Measurements from ENCODE around the gene SMG6.

The SMG6 gene

DNA sequence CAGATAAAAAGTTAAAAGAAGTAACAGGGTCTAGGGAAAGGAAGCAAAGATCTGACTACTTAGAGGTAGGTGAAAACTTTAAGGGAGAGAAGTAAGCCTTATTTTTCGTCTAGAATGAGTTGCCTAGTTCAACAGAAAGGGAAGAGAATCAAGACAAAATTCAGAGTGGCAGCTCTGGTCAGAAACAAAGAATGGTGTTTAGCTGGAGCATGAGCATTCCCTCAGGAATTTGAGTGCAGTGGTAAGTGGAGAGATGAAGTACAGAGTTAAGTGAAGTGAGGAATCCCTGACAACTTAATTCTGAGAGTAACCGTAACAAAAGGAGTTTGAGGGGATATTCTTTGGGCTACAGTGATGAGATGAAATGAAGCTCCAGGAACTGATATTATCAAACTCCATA, 11.5 kb downstream of the SMG6 start:
- Histone ChIP-seq H3K4me1 (ENCODE audit: control insufficient read depth, insufficient read depth, low read length) (no peaks in the 10 kb centered on the region), H3K4me3 (ENCODE audit: low read depth, low read length) (no peak overlapping the region), H3K36me3 (ENCODE audit: control insufficient read depth in 2 of 2, insufficient read depth in 1 of 2, low read length in 2 of 2) (peaks cover 80 to 91% of the 10 kb centered on the region in 2 experiments), H3K27ac (ENCODE audit: extremely low read depth, low read depth, low read length) (no peak overlapping the region), H3K9me3 (ENCODE audit: control insufficient read depth, insufficient read depth, low read depth, low read length) (no peaks in the 10 kb centered on the region)
- POLR2A ChIA-PET = interaction anchor here (1.1 kb wide), 1 partner anchor 12 kb away, joined by 3 read pairs; the partner anchor contains the start of genes SMG6 and SRR
- TF ChIP-seq ZNF37A (tag by site-specific recombination; IDR thresholded peaks at IDR 0.05) (no peak), ZNF624 (tag by site-specific recombination; IDR thresholded peaks at IDR 0.05) (no peak)
- TF ChIP-seq, protein P1, sequence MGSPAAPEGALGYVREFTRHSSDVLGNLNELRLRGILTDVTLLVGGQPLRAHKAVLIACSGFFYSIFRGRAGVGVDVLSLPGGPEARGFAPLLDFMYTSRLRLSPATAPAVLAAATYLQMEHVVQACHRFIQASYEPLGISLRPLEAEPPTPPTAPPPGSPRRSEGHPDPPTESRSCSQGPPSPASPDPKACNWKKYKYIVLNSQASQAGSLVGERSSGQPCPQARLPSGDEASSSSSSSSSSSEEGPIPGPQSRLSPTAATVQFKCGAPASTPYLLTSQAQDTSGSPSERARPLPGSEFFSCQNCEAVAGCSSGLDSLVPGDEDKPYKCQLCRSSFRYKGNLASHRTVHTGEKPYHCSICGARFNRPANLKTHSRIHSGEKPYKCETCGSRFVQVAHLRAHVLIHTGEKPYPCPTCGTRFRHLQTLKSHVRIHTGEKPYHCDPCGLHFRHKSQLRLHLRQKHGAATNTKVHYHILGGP (tag by site-specific recombination; IDR thresholded peaks at IDR 0.05) = no peak
- CTCF ChIA-PET = no interaction called here

DNA sequence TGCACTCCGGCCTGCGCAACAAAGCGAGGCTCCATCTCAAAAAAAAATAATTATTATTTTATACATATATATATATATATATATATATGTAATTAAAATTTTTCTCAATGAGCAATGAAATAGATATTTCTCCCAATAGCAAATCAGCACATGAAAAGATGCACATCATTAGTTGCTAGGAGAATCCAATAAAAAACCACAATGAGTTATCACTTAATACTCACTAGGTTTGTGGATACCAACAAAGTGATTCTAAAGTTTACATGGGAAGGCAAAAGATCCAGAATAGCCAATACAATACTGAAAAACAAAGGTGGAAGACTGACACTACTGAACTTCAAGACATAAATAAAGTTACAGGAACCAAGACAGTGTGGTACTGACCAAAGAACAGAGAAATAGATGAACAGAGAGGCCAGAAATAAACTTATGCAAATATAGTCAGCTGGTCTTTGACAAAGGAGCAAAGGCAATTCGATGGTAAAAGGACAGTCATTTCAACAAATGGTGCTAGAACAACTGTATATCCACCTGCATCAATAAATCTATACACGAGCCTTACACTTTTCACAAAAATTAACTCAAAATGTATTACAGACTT, 13.6 kb downstream of the SMG6 start:
- CTCF ChIA-PET = interaction anchor here (0.8 to 1.8 kb wide), 2 partner anchors 46 to 63 kb away, joined by 5 to 6 read pairs; no protein-coding TSS in a partner anchor
- POLR2A ChIA-PET = interaction anchor here (0.5 to 2.5 kb wide), 2 partner anchors 14 to 68 kb away, joined by 3 to 8 read pairs; partner anchors contain the start of genes SMG6 and SRR
- no peaks in the 10 kb centered on the region for H3K9me3 ChIP-seq (ENCODE audit: control insufficient read depth, insufficient read depth, low read depth, low read length)
- H3K4me1 ChIP-seq (ENCODE audit: control insufficient read depth, insufficient read depth, low read length) = no peaks in the 10 kb centered on the region
- H3K36me3 ChIP-seq (ENCODE audit: control insufficient read depth in 2 of 2, insufficient read depth in 1 of 2, low read length in 2 of 2) = peaks cover 79 to 81% of the 10 kb centered on the region in 2 experiments
- TF ChIP-seq ZNF23 (tag by site-specific recombination; IDR thresholded peaks at IDR 0.05; ENCODE audit: borderline replicate concordance) = no peak
- TF ChIP-seq KLF7 (tag by site-specific recombination; IDR thresholded peaks at IDR 0.05; ENCODE audit: borderline replicate concordance) = no peak
- no peak for TF ChIP-seq ZBTB17 (tag by site-specific recombination; IDR thresholded peaks at IDR 0.05)
- TF ChIP-seq ZNF585B (tag by site-specific recombination; IDR thresholded peaks at IDR 0.05) = no peak
- TF ChIP-seq ZNF248 (tag by site-specific recombination; IDR thresholded peaks at IDR 0.05) = no peak
- TF ChIP-seq ZNF302 (tag by site-specific recombination; IDR thresholded peaks at IDR 0.05; ENCODE audit: low read depth) = no peak
- TF ChIP-seq ZNF391 (tag by site-specific recombination; IDR thresholded peaks at IDR 0.05; ENCODE audit: borderline replicate concordance, low read depth) = no peak
- TF ChIP-seq GLIS2 (tag by site-specific recombination; IDR thresholded peaks at IDR 0.05) = no peak
- TF ChIP-seq ZEB2 (tag by site-specific recombination; IDR thresholded peaks at IDR 0.05) = no peak
- TF ChIP-seq ZXDB (tag by site-specific recombination; IDR thresholded peaks at IDR 0.05) = no peak
- TF ChIP-seq, protein P2, sequence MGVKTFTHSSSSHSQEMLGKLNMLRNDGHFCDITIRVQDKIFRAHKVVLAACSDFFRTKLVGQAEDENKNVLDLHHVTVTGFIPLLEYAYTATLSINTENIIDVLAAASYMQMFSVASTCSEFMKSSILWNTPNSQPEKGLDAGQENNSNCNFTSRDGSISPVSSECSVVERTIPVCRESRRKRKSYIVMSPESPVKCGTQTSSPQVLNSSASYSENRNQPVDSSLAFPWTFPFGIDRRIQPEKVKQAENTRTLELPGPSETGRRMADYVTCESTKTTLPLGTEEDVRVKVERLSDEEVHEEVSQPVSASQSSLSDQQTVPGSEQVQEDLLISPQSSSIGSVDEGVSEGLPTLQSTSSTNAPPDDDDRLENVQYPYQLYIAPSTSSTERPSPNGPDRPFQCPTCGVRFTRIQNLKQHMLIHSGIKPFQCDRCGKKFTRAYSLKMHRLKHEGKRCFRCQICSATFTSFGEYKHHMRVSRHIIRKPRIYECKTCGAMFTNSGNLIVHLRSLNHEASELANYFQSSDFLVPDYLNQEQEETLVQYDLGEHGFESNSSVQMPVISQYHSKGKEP (tag by site-specific recombination; IDR thresholded peaks at IDR 0.05) = no peak
- TF ChIP-seq ZFP3 (tag by site-specific recombination; IDR thresholded peaks at IDR 0.05; ENCODE audit: low read depth) = no peak
- TF ChIP-seq, protein P3, sequence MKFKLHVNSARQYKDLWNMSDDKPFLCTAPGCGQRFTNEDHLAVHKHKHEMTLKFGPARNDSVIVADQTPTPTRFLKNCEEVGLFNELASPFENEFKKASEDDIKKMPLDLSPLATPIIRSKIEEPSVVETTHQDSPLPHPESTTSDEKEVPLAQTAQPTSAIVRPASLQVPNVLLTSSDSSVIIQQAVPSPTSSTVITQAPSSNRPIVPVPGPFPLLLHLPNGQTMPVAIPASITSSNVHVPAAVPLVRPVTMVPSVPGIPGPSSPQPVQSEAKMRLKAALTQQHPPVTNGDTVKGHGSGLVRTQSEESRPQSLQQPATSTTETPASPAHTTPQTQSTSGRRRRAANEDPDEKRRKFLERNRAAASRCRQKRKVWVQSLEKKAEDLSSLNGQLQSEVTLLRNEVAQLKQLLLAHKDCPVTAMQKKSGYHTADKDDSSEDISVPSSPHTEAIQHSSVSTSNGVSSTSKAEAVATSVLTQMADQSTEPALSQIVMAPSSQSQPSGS (tag by site-specific recombination; IDR thresholded peaks at IDR 0.05; ENCODE audit: low read depth) = no peak
- TF ChIP-seq ZNF221 (tag by site-specific recombination; IDR thresholded peaks at IDR 0.05; ENCODE audit: borderline replicate concordance) = no peak
- TF ChIP-seq SCRT2 (tag by site-specific recombination; IDR thresholded peaks at IDR 0.05) = no peak
- no peak for TF ChIP-seq ZNF530 (tag by site-specific recombination; IDR thresholded peaks at IDR 0.05; ENCODE audit: low read depth)
- TF ChIP-seq, protein P4, sequence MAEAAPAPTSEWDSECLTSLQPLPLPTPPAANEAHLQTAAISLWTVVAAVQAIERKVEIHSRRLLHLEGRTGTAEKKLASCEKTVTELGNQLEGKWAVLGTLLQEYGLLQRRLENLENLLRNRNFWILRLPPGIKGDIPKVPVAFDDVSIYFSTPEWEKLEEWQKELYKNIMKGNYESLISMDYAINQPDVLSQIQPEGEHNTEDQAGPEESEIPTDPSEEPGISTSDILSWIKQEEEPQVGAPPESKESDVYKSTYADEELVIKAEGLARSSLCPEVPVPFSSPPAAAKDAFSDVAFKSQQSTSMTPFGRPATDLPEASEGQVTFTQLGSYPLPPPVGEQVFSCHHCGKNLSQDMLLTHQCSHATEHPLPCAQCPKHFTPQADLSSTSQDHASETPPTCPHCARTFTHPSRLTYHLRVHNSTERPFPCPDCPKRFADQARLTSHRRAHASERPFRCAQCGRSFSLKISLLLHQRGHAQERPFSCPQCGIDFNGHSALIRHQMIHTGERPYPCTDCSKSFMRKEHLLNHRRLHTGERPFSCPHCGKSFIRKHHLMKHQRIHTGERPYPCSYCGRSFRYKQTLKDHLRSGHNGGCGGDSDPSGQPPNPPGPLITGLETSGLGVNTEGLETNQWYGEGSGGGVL (tag by site-specific recombination; IDR thresholded peaks at IDR 0.05) = no peak
- H3K4me3 ChIP-seq (ENCODE audit: low read depth, low read length) = no peak overlapping the region
- no peak overlapping the region for H3K27ac ChIP-seq (ENCODE audit: extremely low read depth, low read depth, low read length)
